Kidney glomerular epithelial cell (primary cell): ENCODE data around the gene WIPF3.
"Not testable (repeated sequence)": the region's sequence is repeated elsewhere in the genome, so short reads cannot be mapped to it uniquely, and the experiment has no call there.

Source experiments
- DNase-seq: peaks from one replicate; lab custom pipeline; 2025; lab: John Stamatoyannopoulos, UW

WIPF3 gene

DNA sequence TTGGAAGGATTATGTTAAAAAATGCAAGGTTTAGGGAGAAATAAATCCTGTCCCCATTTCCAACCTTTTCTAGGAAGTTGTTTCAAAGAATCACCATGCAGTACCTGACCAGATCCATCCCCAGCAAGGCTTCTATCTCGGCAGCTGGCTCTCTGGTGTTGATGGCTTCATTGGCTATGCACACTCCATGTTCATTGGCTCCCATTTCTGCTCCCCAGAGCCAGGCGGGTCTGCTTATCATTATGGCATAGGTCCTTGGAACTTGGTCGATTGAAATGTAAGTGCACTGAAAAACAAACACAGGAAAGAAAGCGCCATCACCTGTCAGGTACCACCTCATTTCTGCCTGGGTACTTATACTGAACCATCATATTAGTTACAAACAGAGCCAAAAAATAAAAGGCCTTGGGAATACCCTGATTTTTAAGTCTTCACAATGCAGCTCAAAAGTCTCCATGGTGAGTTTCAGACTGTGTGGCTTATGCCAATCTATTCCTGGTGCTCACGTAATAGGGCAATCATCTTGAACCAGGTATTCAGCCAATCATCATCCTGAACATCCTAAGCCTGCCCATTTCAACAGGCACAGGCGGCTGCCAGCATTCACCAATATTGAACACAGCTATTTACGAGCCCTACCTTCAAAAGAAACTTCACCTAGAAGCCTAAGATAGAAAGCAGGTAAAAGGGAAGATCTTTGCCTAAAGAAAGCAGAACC, 148.9 kb downstream of the WIPF3 start:
- DNase-seq = no peak

DNA sequence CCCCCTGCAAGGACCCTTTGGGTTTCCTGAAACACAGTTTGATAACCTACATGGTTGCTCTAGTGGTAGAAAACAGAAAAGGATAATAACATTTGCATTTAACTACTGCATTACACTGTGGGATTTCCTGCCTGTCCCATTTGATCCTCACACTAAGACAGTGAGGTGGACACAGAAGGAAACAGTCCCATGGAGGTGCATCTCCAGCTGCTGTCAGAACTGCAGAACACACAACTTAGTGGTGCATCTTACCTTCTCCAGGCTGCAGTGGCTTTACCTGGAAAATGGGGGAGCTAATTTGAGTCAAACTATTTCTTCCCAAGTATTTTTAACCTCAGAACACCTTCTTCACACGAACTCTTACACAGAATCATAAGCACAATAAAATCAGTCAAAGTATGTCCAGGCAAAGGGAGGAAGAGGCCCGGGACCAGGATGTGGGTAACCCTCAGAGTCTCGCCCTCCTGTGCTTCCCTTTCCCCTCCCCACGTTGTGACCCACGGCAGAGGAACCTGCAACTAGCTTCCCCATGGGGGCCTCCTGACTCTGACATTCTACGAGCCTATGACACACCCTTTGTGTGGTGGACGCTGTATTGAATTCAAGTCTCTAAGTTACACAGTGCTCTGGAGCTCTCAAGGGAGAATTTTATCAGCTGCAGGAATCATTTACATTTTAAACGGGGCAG, 149.6 kb downstream of the WIPF3 start:
- no peak for DNase-seq

DNA sequence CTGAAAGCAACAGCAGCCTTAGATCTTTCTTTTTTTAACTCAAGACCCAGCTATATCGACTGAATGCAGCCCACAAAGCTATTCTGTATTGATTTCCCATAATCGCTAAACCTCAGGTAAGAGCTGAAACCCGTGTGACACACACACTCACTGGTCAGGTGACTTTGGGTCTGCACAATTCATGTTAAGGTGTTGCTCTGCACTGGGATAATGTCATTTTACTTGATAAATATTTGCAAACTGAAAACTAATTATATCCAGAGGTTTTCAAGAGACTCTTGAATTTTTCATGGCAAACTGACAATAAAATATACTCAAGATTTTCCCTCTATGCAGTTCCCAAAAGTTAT, 150.2 kb downstream of the WIPF3 start:
- DNase-seq = no peak

DNA sequence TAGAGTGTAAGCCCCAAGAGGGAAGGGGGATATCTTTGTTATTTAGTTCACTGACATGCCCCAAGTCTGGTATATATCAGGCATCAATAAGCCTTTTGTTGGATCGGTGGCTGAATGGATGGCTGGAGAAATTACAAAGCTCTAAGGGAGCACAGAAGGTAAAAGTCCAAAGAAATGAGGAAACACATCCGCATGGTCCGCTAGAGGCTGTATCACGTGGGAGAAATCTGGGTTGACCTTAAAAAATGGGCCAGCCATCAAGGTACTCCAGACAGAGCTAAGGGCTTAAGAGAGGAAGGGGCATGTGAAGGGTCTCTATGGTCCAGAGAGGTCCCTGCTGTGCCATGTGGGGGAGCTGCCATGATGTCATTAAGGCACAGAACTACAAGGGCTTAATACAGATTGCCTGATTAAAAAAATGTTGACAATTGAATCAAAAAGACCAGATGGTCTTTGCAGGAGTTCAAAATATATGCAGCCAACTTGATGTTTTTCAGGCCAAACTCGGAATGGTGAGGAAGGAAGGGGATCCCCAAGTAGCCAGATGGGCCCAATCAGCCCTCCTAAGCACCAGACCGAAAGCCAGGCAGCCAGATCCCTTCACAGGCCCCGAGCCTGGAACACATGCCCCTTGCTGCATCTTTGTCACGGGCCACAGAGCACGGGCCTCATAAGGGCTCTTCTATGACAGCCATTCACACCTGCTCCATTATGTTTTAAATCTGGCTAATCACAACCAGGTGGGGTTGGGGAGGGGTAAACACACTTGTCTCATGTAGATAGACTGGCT, 151.4 kb downstream of the WIPF3 start:
- no peak for DNase-seq

DNA sequence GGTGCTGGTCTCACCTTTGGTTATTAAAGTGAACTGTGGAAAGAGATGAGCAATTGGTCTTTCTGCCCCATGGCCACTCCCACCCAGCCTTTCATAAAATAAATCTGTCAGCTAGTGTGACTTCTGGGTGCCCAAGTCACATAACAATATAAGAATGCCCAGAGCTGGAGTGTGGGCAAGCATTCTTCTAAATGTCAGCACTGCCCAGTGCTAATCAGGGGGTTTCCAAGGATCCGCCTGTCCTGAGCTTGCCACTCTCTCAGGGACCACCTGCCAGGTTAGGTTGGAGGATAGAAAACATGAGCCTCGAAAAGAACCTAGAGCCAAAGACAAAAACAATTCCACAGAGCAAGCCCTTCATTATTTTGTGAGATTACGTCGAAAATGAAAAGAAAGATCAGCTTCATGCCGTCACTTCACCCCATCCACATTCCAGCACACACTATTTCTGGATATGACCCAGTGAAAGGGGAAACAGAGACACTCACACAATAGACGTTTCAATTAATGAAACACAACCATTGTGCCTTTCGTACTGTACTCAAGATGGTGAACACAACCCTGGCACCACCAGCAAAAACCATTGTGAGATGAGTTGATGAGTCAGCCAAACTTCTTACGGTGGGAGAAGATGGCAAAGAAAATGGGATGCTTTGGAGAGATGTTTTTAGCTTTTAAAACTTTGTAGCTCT, 152.5 kb downstream of the WIPF3 start:
- DNase-seq = no peak

DNA sequence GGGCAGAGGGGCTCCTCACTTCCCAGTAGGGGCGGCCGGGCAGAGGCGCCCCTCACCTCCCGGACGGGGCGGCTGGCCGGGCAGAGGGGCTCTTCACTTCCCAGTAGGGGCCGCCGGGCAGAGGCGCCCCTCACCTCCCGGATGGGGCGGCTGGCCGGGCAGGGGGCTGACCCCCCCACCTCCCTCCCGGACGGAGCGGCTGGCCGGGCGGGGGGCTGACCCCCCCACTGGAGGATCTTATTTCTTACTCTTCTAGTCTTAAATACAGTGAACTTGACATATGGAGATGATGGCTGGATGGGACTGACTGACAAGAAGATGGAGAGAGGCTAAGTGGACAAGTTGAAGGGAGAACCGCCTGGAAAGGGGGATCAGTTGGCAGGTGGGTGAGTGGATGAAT, 155.3 kb downstream of the WIPF3 start:
- DNase-seq = not testable (repeated sequence)

DNA sequence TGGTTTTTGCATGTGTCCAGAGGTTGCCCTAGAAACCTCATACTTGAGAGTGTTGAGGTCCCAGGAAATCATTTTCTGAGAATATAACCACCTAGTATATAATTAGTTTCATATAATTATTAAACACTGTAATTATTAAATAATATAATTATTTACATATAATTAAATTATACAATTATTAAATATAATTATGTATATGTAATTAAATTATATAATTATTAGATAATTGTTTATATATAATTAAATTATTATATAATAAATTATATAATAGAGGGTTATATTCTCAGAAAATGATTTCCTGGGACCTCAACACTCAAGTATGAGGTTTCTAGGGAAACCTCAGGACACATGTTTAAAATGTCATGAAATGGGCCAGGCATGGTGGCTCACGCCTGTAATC, 155.7 kb downstream of the WIPF3 start:
- no peak for DNase-seq

DNA sequence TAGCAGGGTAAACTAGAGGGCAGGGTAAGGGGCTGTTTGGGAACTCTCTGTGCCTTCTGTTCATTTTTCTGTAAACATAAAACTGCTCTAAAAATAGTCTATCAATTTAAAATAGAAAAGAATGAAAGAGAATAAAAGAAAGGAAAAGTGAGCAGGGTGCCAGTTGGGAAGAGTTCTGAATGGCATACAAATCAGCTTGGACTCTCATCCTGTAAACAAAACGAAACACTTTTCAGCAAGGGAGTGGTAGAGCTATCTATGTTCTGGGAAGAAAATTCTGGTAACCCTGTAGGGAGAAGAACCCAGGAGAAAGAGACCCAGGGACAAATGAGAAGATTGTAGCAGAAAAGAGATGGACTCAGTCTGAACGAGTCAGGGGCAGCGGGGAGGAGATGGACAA, 158.7 kb downstream of the WIPF3 start:
- DNase-seq = no peak
